NCI-H2227 treated with DMSO at 0.1 percent for 48 hours (cell line): Measurements from ENCODE around the gene CAPN8.

Experiments used
- DNase-seq: peaks from one replicate; lab custom pipeline; 2025; lab: John Stamatoyannopoulos, UW

CAPN8 gene

GRCh38 chr1:223617323-223618070 lies 48.0 kb downstream of the CAPN8 start:
- no peak for DNase-seq

- DNase-seq: no peak
Measured at GRCh38 chr1:223616586-223616985, 48.9 kb downstream of the CAPN8 start.

- no peak for DNase-seq
Measured at GRCh38 chr1:223611936-223612335, 53.6 kb downstream of the CAPN8 start.

- DNase-seq: no peak
Measured at GRCh38 chr1:223609977-223610376, 55.5 kb downstream of the CAPN8 start.

- DNase-seq: no peak
Measured at GRCh38 chr1:223609066-223609465, 56.4 kb downstream of the CAPN8 start.

GRCh38 chr1:223558512-223558911 lies 107.0 kb downstream of the CAPN8 start:
- no peak for DNase-seq

- DNase-seq: no peak
Measured at GRCh38 chr1:223557130-223557475, 108.4 kb downstream of the CAPN8 start.

- DNase-seq: no peak
Measured at GRCh38 chr1:223556414-223557129, 108.9 kb downstream of the CAPN8 start.

GRCh38 chr1:223553957-223554356 lies 111.5 kb downstream of the CAPN8 start:
- DNase-seq: no peak

- DNase-seq: no peak
Measured at GRCh38 chr1:223551610-223552009, 113.9 kb downstream of the CAPN8 start.

GRCh38 chr1:223549740-223550139 lies 115.8 kb downstream of the CAPN8 start:
- no peak for DNase-seq

GRCh38 chr1:223547316-223548114 lies 118.0 kb downstream of the CAPN8 start:
- DNase-seq: no peak

- no peak for DNase-seq
Measured at GRCh38 chr1:223545343-223545742, 120.2 kb downstream of the CAPN8 start.

GRCh38 chr1:223543560-223543959 lies 121.9 kb downstream of the CAPN8 start:
- DNase-seq: no peak

- DNase-seq: no peak
Measured at GRCh38 chr1:223542831-223543230, 122.7 kb downstream of the CAPN8 start.

- DNase-seq: no peak
Measured at GRCh38 chr1:223540485-223541106, 124.9 kb downstream of the CAPN8 start.

GRCh38 chr1:223539750-223540149 lies 125.8 kb downstream of the CAPN8 start:
- DNase-seq: no peak

GRCh38 chr1:223538981-223539380 lies 126.5 kb downstream of the CAPN8 start:
- DNase-seq: no peak

GRCh38 chr1:223535319-223535718 lies 130.2 kb downstream of the CAPN8 start:
- DNase-seq: no peak

- no peak for DNase-seq
Measured at GRCh38 chr1:223534677-223535076, 130.8 kb downstream of the CAPN8 start.

- DNase-seq: no peak
Measured at GRCh38 chr1:223533708-223534107, 131.8 kb downstream of the CAPN8 start.

GRCh38 chr1:223531742-223532341 lies 133.7 kb downstream of the CAPN8 start:
- DNase-seq: peak; percentile 40
